Gastroesophageal sphincter (tissue), 3 donors: ENCODE measurements around the gene DPPA4.

Experiments used
- CTCF ChIP-seq, 4 experiments: fragments of 200-600 bp in 2 of 4; fragments of 450-650 bp in 2 of 4; sonication (generic) in 1 of 4; IDR thresholded peaks; one replicate each; pipeline ENCODE4 v1.5.1; 2017 to 2019; ENCODE audit warnings: antibody characterized with exemption in 4 of 4, mild to moderate bottlenecking in 2 of 4, moderate library complexity in 2 of 4
- EP300 ChIP-seq: sonication (generic); formaldehyde crosslinking; IDR thresholded peaks from one replicate; pipeline ENCODE4 v1.6.1; 2017; ENCODE audit warnings: antibody characterized with exemption, mild to moderate bottlenecking
- POLR2A ChIP-seq, 2 donors: fragments of 450-650 bp; IDR thresholded peaks; one replicate each; pipeline ENCODE4 v1.6.1; 2017; ENCODE audit warnings: antibody characterized with exemption in 2 of 2, mild to moderate bottlenecking in 2 of 2, moderate library complexity in 1 of 2
- POLR2AphosphoS5 ChIP-seq: sonication (generic); formaldehyde crosslinking; IDR thresholded peaks from one replicate; pipeline ENCODE4 v1.6.1; 2017; ENCODE audit warnings: antibody characterized with exemption

- TF ChIP-seq EP300 (no peak), POLR2AphosphoS5 (no peak), CTCF (IDR thresholded peaks at IDR 0.05) (no peak), POLR2A (IDR thresholded peaks at IDR 0.05) (no peak)
These were observed 39.9 kb downstream of the DPPA4 start for GRCh38 chr3:109297496-109297895.
